Measurements from ENCODE around the gene PRSS36. TPM values are rescaled to one million over a fixed set of nuclear protein-coding genes. Genes with fewer than 3 reads are reported as not detected.
A peak's percentile ranks its signal among the peaks of the same experiment; 100 is the strongest.

The PRSS36 gene
- total RNA-seq, 4 donors from 2014 or later = 1.0 to 8.1 (median 3.7) TPM; not detected in 1

DNA sequence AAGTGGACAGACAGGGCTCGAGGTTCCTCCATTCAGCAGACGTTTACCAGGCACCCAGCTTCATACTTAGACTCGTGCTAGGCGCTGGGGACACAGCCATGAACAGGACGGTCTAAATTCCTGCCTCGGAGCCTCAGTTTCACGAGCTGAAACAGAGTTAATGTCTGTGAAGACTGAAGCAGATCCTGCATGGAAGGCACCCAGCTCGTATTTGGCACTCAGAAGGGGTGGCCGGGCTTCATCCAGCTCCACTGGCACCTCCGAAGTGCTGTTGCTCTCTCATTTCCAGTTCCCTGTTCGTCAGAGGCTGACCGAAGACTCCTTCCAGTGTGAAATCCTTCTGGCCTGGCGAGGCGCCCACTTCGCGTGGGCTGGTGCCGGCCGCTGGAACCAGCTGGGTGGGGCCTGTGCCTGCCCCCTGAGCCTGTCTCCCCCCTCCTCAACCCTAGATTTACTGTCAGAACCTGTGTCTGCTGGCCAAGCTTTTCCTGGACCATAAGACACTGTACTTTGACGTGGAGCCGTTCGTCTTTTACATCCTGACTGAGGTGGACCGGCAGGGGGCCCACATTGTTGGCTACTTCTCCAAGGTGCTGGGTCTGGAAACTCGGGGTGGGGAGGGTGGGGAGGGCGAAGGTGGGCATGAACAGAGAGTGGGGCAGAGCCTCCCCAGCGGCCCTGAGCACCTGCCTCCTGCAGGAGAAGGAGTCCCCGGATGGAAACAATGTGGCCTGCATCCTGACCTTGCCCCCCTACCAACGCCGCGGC lies 20.1 kb downstream of the PRSS36 start:
- intact Hi-C loops (cut with DNase I; ENCODE audit: low total_unique reads) = no loop called here
- DNase-seq (peak in 1 of 2 donors; percentile 29), ATAC-seq (no peak)
- in situ Hi-C loops (cut with MboI; ENCODE audit: low sequenced_read_pairs in 4 of 4) = no loop called here
- Histone ChIP-seq H3K27ac (peak overlapping the region; percentile 65 to 79 (median 76)), H3K27me3 (no peaks in the 10 kb centered on the region), H3K4me3 (no peak overlapping the region), H3K4me1 (peaks cover 29 to 37% of the 10 kb centered on the region in 2 donors), H3K36me3 (peaks cover 0 to 42% of the 10 kb centered on the region in 2 donors), H3K9me3 (no peaks in the 10 kb centered on the region)
- TF ChIP-seq, protein P1, sequence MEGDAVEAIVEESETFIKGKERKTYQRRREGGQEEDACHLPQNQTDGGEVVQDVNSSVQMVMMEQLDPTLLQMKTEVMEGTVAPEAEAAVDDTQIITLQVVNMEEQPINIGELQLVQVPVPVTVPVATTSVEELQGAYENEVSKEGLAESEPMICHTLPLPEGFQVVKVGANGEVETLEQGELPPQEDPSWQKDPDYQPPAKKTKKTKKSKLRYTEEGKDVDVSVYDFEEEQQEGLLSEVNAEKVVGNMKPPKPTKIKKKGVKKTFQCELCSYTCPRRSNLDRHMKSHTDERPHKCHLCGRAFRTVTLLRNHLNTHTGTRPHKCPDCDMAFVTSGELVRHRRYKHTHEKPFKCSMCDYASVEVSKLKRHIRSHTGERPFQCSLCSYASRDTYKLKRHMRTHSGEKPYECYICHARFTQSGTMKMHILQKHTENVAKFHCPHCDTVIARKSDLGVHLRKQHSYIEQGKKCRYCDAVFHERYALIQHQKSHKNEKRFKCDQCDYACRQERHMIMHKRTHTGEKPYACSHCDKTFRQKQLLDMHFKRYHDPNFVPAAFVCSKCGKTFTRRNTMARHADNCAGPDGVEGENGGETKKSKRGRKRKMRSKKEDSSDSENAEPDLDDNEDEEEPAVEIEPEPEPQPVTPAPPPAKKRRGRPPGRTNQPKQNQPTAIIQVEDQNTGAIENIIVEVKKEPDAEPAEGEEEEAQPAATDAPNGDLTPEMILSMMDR (IDR thresholded peaks at IDR 0.05 in 4 of 5, conservative IDR thresholded peaks at IDR 0.05 in 1 of 5) = no peak
- TF ChIP-seq POLR2A (IDR thresholded peaks at IDR 0.05) = no peak

- intact Hi-C loops (cut with DNase I; ENCODE audit: low total_unique reads) (no loop called here), in situ Hi-C loops (cut with MboI; ENCODE audit: low sequenced_read_pairs in 4 of 4) (no loop called here)
- no peaks in the 10 kb centered on the region for H3K9me3 ChIP-seq
- DNase-seq (peak in 1 of 2 donors; percentile 56), ATAC-seq (peak; percentile 52 to 64)
- no peaks in the 10 kb centered on the region for H3K27me3 ChIP-seq
- peak overlapping the region; percentile 65 to 79 (median 76) for H3K27ac ChIP-seq
- no peak overlapping the region for H3K4me3 ChIP-seq
- peaks cover 29 to 37% of the 10 kb centered on the region in 2 donors for H3K4me1 ChIP-seq
- peak in 1 of 2 donors; percentile 29 for TF ChIP-seq POLR2A (IDR thresholded peaks at IDR 0.05)
- TF ChIP-seq, protein P1 (IDR thresholded peaks at IDR 0.05 in 4 of 5, conservative IDR thresholded peaks at IDR 0.05 in 1 of 5) = no peak
- peaks cover 0 to 50% of the 10 kb centered on the region in 2 donors for H3K36me3 ChIP-seq
These were observed 20.9 kb downstream of the PRSS36 start for GRCh38 chr16:31128711-31129567.

DNA sequence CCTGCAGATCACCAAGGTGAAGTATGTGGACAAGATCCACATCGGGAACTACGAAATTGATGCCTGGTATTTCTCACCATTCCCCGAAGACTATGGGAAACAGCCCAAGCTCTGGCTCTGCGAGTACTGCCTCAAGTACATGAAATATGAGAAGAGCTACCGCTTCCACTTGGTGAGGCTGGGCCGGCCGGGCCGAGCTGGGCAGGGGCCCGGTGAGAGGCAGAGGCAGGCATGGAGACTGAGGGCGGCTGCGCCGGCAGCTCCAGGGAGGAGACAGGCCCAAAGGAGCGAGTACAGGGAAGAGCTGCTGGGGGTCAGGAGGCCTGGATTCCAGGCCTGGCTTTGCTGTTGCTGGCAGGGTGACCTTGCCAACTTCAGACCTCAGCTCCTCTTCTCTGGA lies 22.7 kb downstream of the PRSS36 start:
- H3K27me3 ChIP-seq = no peaks in the 10 kb centered on the region
- ATAC-seq = peak; percentile 71 to 74
- H3K27ac ChIP-seq = peak overlapping the region; percentile 65 to 79 (median 76)

DNA sequence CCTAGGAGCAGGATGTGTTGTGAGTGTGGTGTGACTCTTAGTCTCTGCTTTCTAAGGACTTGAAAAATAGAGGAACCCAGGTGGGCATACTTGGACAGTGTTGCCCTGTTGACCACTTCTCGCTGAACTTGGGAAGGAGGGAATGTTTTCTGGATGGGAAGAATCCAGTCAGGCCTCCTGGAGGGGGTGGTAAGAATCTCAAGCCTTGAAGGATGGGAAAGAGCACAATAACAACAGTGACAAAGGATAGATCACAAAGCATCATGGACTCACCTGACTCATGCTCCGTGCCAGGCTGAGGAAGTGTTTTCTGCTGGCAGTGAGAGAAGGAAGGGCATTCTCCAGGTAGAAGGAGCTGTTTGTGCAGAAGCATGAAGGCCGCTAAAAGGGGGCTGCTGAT lies 24.0 kb downstream of the PRSS36 start:
- no peaks in the 10 kb centered on the region for H3K9me3 ChIP-seq
- no peaks in the 10 kb centered on the region for H3K27me3 ChIP-seq
- intact Hi-C loops (cut with DNase I; ENCODE audit: low total_unique reads) = no loop called here
- TF ChIP-seq, protein P1 (IDR thresholded peaks at IDR 0.05 in 4 of 5, conservative IDR thresholded peaks at IDR 0.05 in 1 of 5) = no peak
- no peak for TF ChIP-seq POLR2A (IDR thresholded peaks at IDR 0.05)
- H3K4me3 ChIP-seq = no peak overlapping the region
- DNase-seq (no peak), ATAC-seq (no peak)
- H3K4me1 ChIP-seq = peaks cover 29 to 37% of the 10 kb centered on the region in 2 donors
- H3K36me3 ChIP-seq = peaks cover 0 to 62% of the 10 kb centered on the region in 2 donors
- H3K27ac ChIP-seq = peak overlapping the region in 2 of 4 donors; percentile 74 to 77
- in situ Hi-C loops (cut with MboI; ENCODE audit: low sequenced_read_pairs in 4 of 4) = no loop called here

More for the DNA sequence above, 22.7 kb downstream of the PRSS36 start:
- TF ChIP-seq, protein P1 (IDR thresholded peaks at IDR 0.05 in 4 of 5, conservative IDR thresholded peaks at IDR 0.05 in 1 of 5) = no peak
- no peak for TF ChIP-seq POLR2A (IDR thresholded peaks at IDR 0.05)
- Histone ChIP-seq H3K4me1 (peaks cover 29 to 37% of the 10 kb centered on the region in 2 donors), H3K36me3 (peaks cover 0 to 62% of the 10 kb centered on the region in 2 donors), H3K9me3 (no peaks in the 10 kb centered on the region), H3K4me3 (no peak overlapping the region)
- intact Hi-C loops (cut with DNase I; ENCODE audit: low total_unique reads) = no loop called here
- DNase-seq = peak in 1 of 2 donors; percentile 69
- in situ Hi-C loops (cut with MboI; ENCODE audit: low sequenced_read_pairs in 4 of 4) = no loop called here

Measured in gastrocnemius medialis (tissue), 4 donors.